SK-N-SH (cell line): ENCODE data around the gene MAN1A1.

Experiments
- CTCF ChIP-seq: fragments of 200-600 bp; sonication (generic); IDR thresholded peaks from 2 replicates; pipeline ENCODE4 v1.6.1; 2017; ENCODE audit warnings: antibody characterized with exemption, mild to moderate bottlenecking, moderate library complexity
- EP300 ChIP-seq, 2 experiments: IDR thresholded peaks; 2 replicates each; pipeline versions ENCODE4 v1.4.0 to v1.6.1; 2012; ENCODE audit warnings: borderline replicate concordance in 1 of 2, low read depth in 1 of 2, low read length in 1 of 2
- FOXJ3 ChIP-seq: sonication (generic); formaldehyde crosslinking; IDR thresholded peaks from 2 replicates; pipeline ENCODE4 v1.5.1; 2020; ENCODE audit warnings: mild to moderate bottlenecking, missing genetic modification reagents
- MAX ChIP-seq: IDR thresholded peaks from 2 replicates; pipeline ENCODE4 v1.4.0; 2012; ENCODE audit warnings: low read depth
- MXI1 ChIP-seq: IDR thresholded peaks from 2 replicates; pipeline ENCODE4 v1.6.1; 2012; ENCODE audit warnings: mild to moderate bottlenecking, low read depth, low read length, improper control_type of control experiment
- NRF1 ChIP-seq: IDR thresholded peaks from 2 replicates; pipeline ENCODE4 v1.6.1; 2012; ENCODE audit warnings: low read depth, mild to moderate bottlenecking, low read length
- USF2 ChIP-seq: fragments of 150-350 bp; IDR thresholded peaks from 2 replicates; pipeline ENCODE4 v1.6.1; 2017; ENCODE audit warnings: antibody characterized with exemption, low read length, low read depth, borderline replicate concordance
- YY1 ChIP-seq: IDR thresholded peaks from 2 replicates; pipeline ENCODE4 v1.4.0; 2012; ENCODE audit warnings: low read depth, mild to moderate bottlenecking

- TF ChIP-seq CTCF (no peak), MXI1 (no peak), EP300 (IDR thresholded peaks at IDR 0.05; ENCODE audit: borderline replicate concordance in 1 of 2, low read depth in 1 of 2, low read length in 1 of 2) (no peak), FOXJ3 (CRISPR knock-in tag) (no peak), YY1 (no peak), USF2 (no peak), MAX (no peak), NRF1 (no peak)
Observed at GRCh38 chr6:119207971-119208725, 141.4 kb downstream of the MAN1A1 start.
